Measurements from ENCODE around the gene SCFD2. TPM values are rescaled to one million over a fixed set of nuclear protein-coding genes. Genes with fewer than 3 reads are reported as not detected.
"Not testable (repeated sequence)": the region's sequence is repeated elsewhere in the genome, so short reads cannot be mapped to it uniquely, and the experiment has no call there.

The SCFD2 gene
- total and polyA plus RNA-seq, 2 donors (not counting 3 experiments of a cell fraction or from before 2014, with no cell fraction given) = 12.3 to 22.8 TPM

DNA sequence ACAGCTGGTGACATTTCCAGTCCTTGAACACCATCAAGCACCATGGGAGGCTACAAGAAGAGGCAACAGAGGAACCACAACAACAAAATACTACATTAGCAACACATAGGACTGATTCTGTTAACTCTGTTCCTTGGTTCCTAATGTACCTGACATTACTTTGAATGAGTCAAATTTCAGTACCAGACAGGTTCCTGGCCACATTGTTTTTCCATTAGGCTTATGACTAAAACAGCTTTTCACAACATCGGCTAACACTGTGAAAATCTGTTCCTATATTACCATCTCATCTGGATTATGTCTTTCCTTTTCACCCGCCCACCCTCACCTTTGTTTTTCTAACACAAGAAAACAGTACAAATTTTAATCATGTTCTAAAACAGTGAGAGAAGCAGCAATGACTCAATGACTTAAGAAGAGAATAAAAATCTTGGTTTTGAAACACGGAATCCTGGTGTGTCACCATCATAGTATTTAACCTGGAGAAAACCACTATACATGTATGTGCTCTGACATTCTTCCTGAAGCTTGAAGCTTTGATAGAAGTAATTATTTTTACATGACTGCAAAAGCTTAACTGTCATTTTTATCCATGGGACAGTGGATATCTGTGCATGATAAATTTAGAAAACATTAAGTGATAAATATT, 143.9 kb downstream of the SCFD2 start:
- DNase-seq (ENCODE audit: low read depth, low spot score) (no peak), FAIRE-seq (no peak)
- Histone ChIP-seq H3K4me1 (ENCODE audit: control insufficient read depth, extremely low read depth, insufficient read depth, low read length) (no peaks in the 10 kb centered on the region), H3K9me3 (replicated peaks; ENCODE audit: control insufficient read depth, insufficient read depth, low read length) (no peaks in the 10 kb centered on the region), H3K27ac (ENCODE audit: insufficient read depth, low read depth, low read length) (no peak overlapping the region), H3K36me3 (ENCODE audit: control insufficient read depth in 2 of 2, extremely low read depth in 1 of 2, insufficient read depth in 2 of 2, low read length in 2 of 2) (no peaks in the 10 kb centered on the region), H3K9me1 (replicated peaks; ENCODE audit: control insufficient read depth, extremely low read depth, insufficient read depth, low read length) (no peaks in the 10 kb centered on the region), H3K4me2 (ENCODE audit: insufficient read depth, low read length) (no peak overlapping the region), H3K27me3 (ENCODE audit: control insufficient read depth in 2 of 2, insufficient read depth in 2 of 2, low read length in 2 of 2) (no peaks in the 10 kb centered on the region), H3K9ac (replicated peaks; ENCODE audit: extremely low read depth, insufficient read depth, low read length) (no peak overlapping the region), H3K79me2 (ENCODE audit: control insufficient read depth, insufficient read depth, low read length) (no peaks in the 10 kb centered on the region), H2AFZ (ENCODE audit: low read depth, low read length) (no peak overlapping the region), H3K4me3 (replicated peaks in 1 of 3; ENCODE audit: insufficient read depth in 1 of 3, low read depth in 1 of 3, low read length in 3 of 3) (no peak overlapping the region), H4K20me1 (replicated peaks; ENCODE audit: control insufficient read depth, extremely low read depth, insufficient read depth, low read length) (no peaks in the 10 kb centered on the region)
- TF ChIP-seq MYC (IDR thresholded peaks at IDR 0.05; ENCODE audit: low read depth, low read length) (no peak), EZH2 (IDR thresholded peaks at IDR 0.05; ENCODE audit: borderline replicate concordance, low read depth, low read length, severe bottlenecking) (no peak), JUN (IDR thresholded peaks at IDR 0.05; ENCODE audit: borderline replicate concordance, insufficient read depth, insufficient read length, low read depth) (no peak), POLR2A (IDR thresholded peaks at IDR 0.05; ENCODE audit: low read depth, low read length) (no peak), FOS (IDR thresholded peaks at IDR 0.05; ENCODE audit: borderline replicate concordance, insufficient read depth, low read length) (no peak), GATA2 (IDR thresholded peaks at IDR 0.05; ENCODE audit: insufficient read depth, insufficient read length, low read depth, low read length) (no peak), POLR2AphosphoS5 (IDR thresholded peaks at IDR 0.05; ENCODE audit: insufficient read depth, low read depth, low read length) (no peak)
- TF ChIP-seq, protein P1, sequence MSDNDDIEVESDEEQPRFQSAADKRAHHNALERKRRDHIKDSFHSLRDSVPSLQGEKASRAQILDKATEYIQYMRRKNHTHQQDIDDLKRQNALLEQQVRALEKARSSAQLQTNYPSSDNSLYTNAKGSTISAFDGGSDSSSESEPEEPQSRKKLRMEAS (IDR thresholded peaks at IDR 0.05; ENCODE audit: insufficient read depth, insufficient read length) = no peak
- TF ChIP-seq, protein P2, sequence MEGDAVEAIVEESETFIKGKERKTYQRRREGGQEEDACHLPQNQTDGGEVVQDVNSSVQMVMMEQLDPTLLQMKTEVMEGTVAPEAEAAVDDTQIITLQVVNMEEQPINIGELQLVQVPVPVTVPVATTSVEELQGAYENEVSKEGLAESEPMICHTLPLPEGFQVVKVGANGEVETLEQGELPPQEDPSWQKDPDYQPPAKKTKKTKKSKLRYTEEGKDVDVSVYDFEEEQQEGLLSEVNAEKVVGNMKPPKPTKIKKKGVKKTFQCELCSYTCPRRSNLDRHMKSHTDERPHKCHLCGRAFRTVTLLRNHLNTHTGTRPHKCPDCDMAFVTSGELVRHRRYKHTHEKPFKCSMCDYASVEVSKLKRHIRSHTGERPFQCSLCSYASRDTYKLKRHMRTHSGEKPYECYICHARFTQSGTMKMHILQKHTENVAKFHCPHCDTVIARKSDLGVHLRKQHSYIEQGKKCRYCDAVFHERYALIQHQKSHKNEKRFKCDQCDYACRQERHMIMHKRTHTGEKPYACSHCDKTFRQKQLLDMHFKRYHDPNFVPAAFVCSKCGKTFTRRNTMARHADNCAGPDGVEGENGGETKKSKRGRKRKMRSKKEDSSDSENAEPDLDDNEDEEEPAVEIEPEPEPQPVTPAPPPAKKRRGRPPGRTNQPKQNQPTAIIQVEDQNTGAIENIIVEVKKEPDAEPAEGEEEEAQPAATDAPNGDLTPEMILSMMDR (IDR thresholded peaks at IDR 0.05; ENCODE audit: extremely low read depth in 1 of 2, insufficient read depth in 1 of 2, low read depth in 1 of 2, low read length in 2 of 2) = no peak
- dilution Hi-C loops (cut with MboI; ENCODE audit: extremely low pct_ligation_motif_present, low sequenced_read_pairs) = no loop called here
- intact Hi-C loops (cut with micrococcal nuclease) = no loop called here
- CTCF ChIA-PET = no interaction called here
- no TSS peak for BruUV-seq (replicated peaks)
- POLR2A ChIA-PET = no interaction called here

DNA sequence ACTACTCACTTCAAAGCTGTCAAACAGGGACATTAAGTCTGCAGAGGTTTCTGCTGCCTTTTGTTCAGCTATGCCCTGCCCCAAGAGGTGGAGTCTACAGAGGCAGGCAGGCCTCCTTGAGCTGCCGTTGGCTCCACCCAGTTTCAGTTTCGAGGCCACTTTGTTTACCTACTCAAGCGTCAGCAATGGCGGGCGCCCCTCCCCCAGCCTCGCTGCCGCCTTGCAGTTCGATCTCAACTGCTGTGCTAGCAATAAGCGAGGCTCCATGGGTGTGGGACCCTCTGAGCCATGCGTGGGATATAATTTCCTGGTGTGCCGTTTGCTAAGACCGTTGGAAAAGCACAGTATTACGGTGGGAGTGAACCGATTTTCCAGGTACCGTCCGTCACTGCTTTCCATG, 146.7 kb downstream of the SCFD2 start:
- dilution Hi-C loops (cut with MboI; ENCODE audit: extremely low pct_ligation_motif_present, low sequenced_read_pairs); BruUV-seq (replicated peaks); H4K20me1 ChIP-seq (replicated peaks; ENCODE audit: control insufficient read depth, extremely low read depth, insufficient read depth, low read length); H3K36me3 ChIP-seq (ENCODE audit: control insufficient read depth in 2 of 2, extremely low read depth in 1 of 2, insufficient read depth in 2 of 2, low read length in 2 of 2); H3K9me1 ChIP-seq (replicated peaks; ENCODE audit: control insufficient read depth, extremely low read depth, insufficient read depth, low read length); FAIRE-seq; H3K4me1 ChIP-seq (ENCODE audit: control insufficient read depth, extremely low read depth, insufficient read depth, low read length); H3K4me3 ChIP-seq (replicated peaks in 1 of 3; ENCODE audit: insufficient read depth in 1 of 3, low read depth in 1 of 3, low read length in 3 of 3); DNase-seq (ENCODE audit: low read depth, low spot score); CTCF ChIA-PET; intact Hi-C loops (cut with micrococcal nuclease); H2AFZ ChIP-seq (ENCODE audit: low read depth, low read length); H3K9me3 ChIP-seq (replicated peaks; ENCODE audit: control insufficient read depth, insufficient read depth, low read length); H3K4me2 ChIP-seq (ENCODE audit: insufficient read depth, low read length); H3K79me2 ChIP-seq (ENCODE audit: control insufficient read depth, insufficient read depth, low read length); H3K27me3 ChIP-seq (ENCODE audit: control insufficient read depth in 2 of 2, insufficient read depth in 2 of 2, low read length in 2 of 2); H3K27ac ChIP-seq (ENCODE audit: insufficient read depth, low read depth, low read length); POLR2A ChIA-PET; H3K9ac ChIP-seq (replicated peaks; ENCODE audit: extremely low read depth, insufficient read depth, low read length): not testable (repeated sequence)
